ENCODE results near the gene G6PC3. TPM values are rescaled to one million over a fixed set of nuclear protein-coding genes. Genes with fewer than 3 reads are reported as not detected.

G6PC3 gene
- polyA plus RNA-seq, 1 of the 3 experiments (the other 2 are of a cell fraction): 166 TPM

DNA sequence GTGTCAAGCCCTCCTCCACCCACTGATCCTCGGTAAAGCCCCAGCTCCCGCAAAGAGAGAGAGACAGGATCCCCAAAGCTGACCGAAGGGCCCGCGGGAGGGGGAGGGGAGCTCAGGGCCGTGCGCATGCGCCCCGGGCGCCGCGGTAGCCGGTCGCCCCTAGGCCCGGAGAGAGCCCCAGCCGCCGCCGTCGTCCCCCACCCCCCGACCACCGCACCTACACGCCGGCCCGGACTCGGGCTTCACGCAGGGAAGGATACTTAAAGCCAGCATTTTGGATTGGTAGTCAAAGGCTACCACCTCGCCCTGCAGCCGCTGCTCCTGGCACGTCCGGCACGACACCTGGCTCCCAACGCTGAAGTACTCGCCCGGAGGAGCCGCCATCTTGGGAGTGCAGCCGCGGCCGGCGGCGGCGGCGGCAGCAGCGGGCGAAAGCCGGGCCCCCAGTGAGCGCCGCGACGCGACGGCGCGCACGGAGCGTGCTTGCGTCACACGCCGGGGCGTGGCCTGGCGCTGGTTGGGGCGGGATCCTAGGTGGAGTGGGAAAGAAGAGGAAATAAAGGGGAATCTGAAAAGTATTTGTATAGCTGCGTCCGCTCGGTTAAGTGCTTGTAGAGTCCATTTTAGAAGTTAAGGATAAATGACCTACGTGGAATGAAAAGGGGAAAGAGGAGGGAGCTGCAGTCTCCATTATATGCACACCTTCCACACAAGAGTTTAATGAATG, 4.2 kb upstream of the G6PC3 start, which contains the start of gene LSM12 (continued):
- no peak for TF ChIP-seq TCF12 (IDR thresholded peaks at IDR 0.05)
- TF ChIP-seq FOXM1 (IDR thresholded peaks at IDR 0.05; ENCODE audit: low read depth): no peak
- TF ChIP-seq TEAD4 (IDR thresholded peaks at IDR 0.05; ENCODE audit: borderline replicate concordance, insufficient read depth): no peak
- 0 out of 2 replicates have a peak, but pooled peaks have one; percentile 6 for TF ChIP-seq SIN3A (IDR thresholded peaks at IDR 0.05; ENCODE audit: borderline replicate concordance, low read depth, low read length)
- peak; percentile 88 for TF ChIP-seq YY1 (IDR thresholded peaks at IDR 0.05; ENCODE audit: low read depth)
- TF ChIP-seq GABPA (IDR thresholded peaks at IDR 0.05; ENCODE audit: low read depth): no peak
- TF ChIP-seq RXRA (IDR thresholded peaks at IDR 0.05; ENCODE audit: borderline replicate concordance, low read depth): no peak
- TF ChIP-seq NFIC (IDR thresholded peaks at IDR 0.05; ENCODE audit: borderline replicate concordance): no peak
- TF ChIP-seq PBX3 (IDR thresholded peaks at IDR 0.05): no peak
- TF ChIP-seq, protein P1, sequence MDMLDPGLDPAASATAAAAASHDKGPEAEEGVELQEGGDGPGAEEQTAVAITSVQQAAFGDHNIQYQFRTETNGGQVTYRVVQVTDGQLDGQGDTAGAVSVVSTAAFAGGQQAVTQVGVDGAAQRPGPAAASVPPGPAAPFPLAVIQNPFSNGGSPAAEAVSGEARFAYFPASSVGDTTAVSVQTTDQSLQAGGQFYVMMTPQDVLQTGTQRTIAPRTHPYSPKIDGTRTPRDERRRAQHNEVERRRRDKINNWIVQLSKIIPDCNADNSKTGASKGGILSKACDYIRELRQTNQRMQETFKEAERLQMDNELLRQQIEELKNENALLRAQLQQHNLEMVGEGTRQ (IDR thresholded peaks at IDR 0.05; ENCODE audit: borderline replicate concordance, low read depth, low read length): no peak

DNA sequence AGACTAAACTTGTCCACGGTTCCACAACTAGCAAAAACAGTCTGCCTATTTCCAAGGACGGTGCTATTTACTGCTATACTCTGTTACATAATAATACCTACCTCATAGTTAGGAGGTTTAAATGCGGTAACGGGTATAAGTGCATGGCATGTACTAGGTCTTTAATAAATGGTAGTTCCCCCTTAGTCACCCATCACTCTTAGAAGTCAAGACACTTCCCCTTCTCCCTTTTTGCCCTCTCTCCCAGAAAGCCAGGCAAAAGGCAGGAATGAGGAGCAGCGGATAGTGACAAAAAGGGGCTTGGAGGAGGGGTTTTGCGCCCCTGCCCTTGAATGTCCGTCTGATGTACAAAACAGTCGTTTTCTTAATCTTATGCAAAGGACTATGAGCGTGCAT, 3.0 kb upstream of the G6PC3 start:
- peaks cover 18% of the 10 kb centered on the region for H4K20me1 ChIP-seq (ENCODE audit: insufficient read depth)
- H3K27me3 ChIP-seq (ENCODE audit: insufficient read depth): no peaks in the 10 kb centered on the region
- H3K9me3 ChIP-seq: no peaks in the 10 kb centered on the region
- POLR2A ChIA-PET: interaction anchor here (1.2 to 1.9 kb wide), 2 partner anchors 14 to 25 kb away, joined by 3 to 4 read pairs; no protein-coding TSS in a partner anchor
- H3K4me3 ChIP-seq (ENCODE audit: low read depth in 2 of 2, low read length in 1 of 2): no peak overlapping the region
- peaks cover 11 to 21% of the 10 kb centered on the region in 2 experiments for H3K36me3 ChIP-seq (replicated peaks in 1 of 2; ENCODE audit: control insufficient read depth in 1 of 2, insufficient read depth in 2 of 2, low read length in 1 of 2)
- CTCF ChIA-PET: interaction anchor here (0.6 kb wide), 1 partner anchor 26 kb away, joined by 3 read pairs; no protein-coding TSS in a partner anchor
- peaks cover 58% of the 10 kb centered on the region for H3K79me2 ChIP-seq (ENCODE audit: insufficient read depth)
- no peaks in the 10 kb centered on the region for H3K9me2 ChIP-seq
- 97% methylated on average over 9 of the region's 9 CpGs for WGBS (ENCODE audit: low lambda C conversion rate)
- no peak overlapping the region for H3K9ac ChIP-seq
- H2AFZ ChIP-seq (ENCODE audit: low read depth): 0 out of 2 replicates have a peak overlapping the region, but pooled peaks have one; percentile 77
- no peak overlapping the region for H3K4me2 ChIP-seq
- peaks cover 11 to 13% of the 10 kb centered on the region in 2 experiments for H3K4me1 ChIP-seq (ENCODE audit: control insufficient read depth in 1 of 2, insufficient read depth in 2 of 2, low read depth in 1 of 2, low read length in 1 of 2)
- DNase-seq: no peak
- H3F3A ChIP-seq (replicated peaks; ENCODE audit: insufficient read depth): peaks cover 37% of the 10 kb centered on the region
- no peak overlapping the region; a peak in 1 of 4 replicates for H3K27ac ChIP-seq (ENCODE audit: low read depth in 2 of 2, low read length in 1 of 2)
- TF ChIP-seq YY1 (IDR thresholded peaks at IDR 0.05; ENCODE audit: low read depth) (no peak), CTCF (IDR thresholded peaks at IDR 0.05) (no peak), TEAD4 (IDR thresholded peaks at IDR 0.05; ENCODE audit: borderline replicate concordance, insufficient read depth) (no peak), ZBTB33 (IDR thresholded peaks at IDR 0.05; ENCODE audit: borderline replicate concordance, low read depth) (no peak), USF1 (IDR thresholded peaks at IDR 0.05; ENCODE audit: borderline replicate concordance, low read depth) (no peak), TAF1 (IDR thresholded peaks at IDR 0.05; ENCODE audit: borderline replicate concordance, low read depth, low read length) (no peak), FOSL2 (IDR thresholded peaks at IDR 0.05; ENCODE audit: borderline replicate concordance, low read depth) (no peak), JUND (IDR thresholded peaks at IDR 0.05) (no peak), MEF2A (IDR thresholded peaks at IDR 0.05; ENCODE audit: borderline replicate concordance, low read depth) (no peak), NFIC (IDR thresholded peaks at IDR 0.05; ENCODE audit: borderline replicate concordance) (no peak), EP300 (IDR thresholded peaks at IDR 0.05; ENCODE audit: borderline replicate concordance in 1 of 2, low read depth in 1 of 2, low read length in 1 of 2) (no peak), ELF1 (IDR thresholded peaks at IDR 0.05) (no peak)
- TF ChIP-seq, protein P2, sequence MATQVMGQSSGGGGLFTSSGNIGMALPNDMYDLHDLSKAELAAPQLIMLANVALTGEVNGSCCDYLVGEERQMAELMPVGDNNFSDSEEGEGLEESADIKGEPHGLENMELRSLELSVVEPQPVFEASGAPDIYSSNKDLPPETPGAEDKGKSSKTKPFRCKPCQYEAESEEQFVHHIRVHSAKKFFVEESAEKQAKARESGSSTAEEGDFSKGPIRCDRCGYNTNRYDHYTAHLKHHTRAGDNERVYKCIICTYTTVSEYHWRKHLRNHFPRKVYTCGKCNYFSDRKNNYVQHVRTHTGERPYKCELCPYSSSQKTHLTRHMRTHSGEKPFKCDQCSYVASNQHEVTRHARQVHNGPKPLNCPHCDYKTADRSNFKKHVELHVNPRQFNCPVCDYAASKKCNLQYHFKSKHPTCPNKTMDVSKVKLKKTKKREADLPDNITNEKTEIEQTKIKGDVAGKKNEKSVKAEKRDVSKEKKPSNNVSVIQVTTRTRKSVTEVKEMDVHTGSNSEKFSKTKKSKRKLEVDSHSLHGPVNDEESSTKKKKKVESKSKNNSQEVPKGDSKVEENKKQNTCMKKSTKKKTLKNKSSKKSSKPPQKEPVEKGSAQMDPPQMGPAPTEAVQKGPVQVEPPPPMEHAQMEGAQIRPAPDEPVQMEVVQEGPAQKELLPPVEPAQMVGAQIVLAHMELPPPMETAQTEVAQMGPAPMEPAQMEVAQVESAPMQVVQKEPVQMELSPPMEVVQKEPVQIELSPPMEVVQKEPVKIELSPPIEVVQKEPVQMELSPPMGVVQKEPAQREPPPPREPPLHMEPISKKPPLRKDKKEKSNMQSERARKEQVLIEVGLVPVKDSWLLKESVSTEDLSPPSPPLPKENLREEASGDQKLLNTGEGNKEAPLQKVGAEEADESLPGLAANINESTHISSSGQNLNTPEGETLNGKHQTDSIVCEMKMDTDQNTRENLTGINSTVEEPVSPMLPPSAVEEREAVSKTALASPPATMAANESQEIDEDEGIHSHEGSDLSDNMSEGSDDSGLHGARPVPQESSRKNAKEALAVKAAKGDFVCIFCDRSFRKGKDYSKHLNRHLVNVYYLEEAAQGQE (IDR thresholded peaks at IDR 0.05; ENCODE audit: low read depth, low read length): no peak
